ENCODE results near the gene SLC51A. TPM values are rescaled to one million over a fixed set of nuclear protein-coding genes. Genes with fewer than 3 reads are reported as not detected.
"Not testable (repeated sequence)": the region's sequence is repeated elsewhere in the genome, so short reads cannot be mapped to it uniquely, and the experiment has no call there.

The SLC51A gene
- total RNA-seq, 2 experiments from 2014 or later, result not detected

- intact Hi-C loops (cut with micrococcal nuclease; ENCODE audit: unreplicated experiment), result no loop called here
- ChIA-PET POLR2A (interaction anchor here (0.5 to 0.7 kb wide), 3 partner anchors 123 to 1532 kb away, joined by 3 read pairs; no protein-coding TSS in a partner anchor), CTCF (ENCODE audit: unreplicated experiment) (no interaction called here)
- Histone ChIP-seq H2AFZ (ENCODE audit: low read length) (no peak overlapping the region), H4K20me1 (ENCODE audit: insufficient read depth, low read length) (no peaks in the 10 kb centered on the region), H3K9me2 (ENCODE audit: insufficient read depth, low read length) (no peaks in the 10 kb centered on the region), H3K27ac (ENCODE audit: low read depth, low read length, poor library complexity, severe bottlenecking) (no peak overlapping the region), H3K36me3 (ENCODE audit: insufficient read depth, low read length) (peaks cover 16% of the 10 kb centered on the region), H3K4me3 (ENCODE audit: low read depth, low read length, poor library complexity, severe bottlenecking) (no peak overlapping the region), H3K9me3 (ENCODE audit: low read length) (no peaks in the 10 kb centered on the region), H3K4me2 (ENCODE audit: low read length) (no peak overlapping the region), H3K4me1 (ENCODE audit: insufficient read depth, low read length, poor library complexity, severe bottlenecking) (no peaks in the 10 kb centered on the region), H3K79me2 (ENCODE audit: insufficient read depth, low read depth, low read length) (no peaks in the 10 kb centered on the region)
- no TSS peak for BruUV-seq (replicated peaks)
- DNase-seq (ENCODE audit: low spot score), result no peak
- TF ChIP-seq CTCF (conservative IDR thresholded peaks at IDR 0.05; ENCODE audit: low read length) (no peak), EZH2phosphoT487 (IDR thresholded peaks at IDR 0.05; ENCODE audit: borderline replicate concordance, low read depth, low read length) (no peak)
Observed at GRCh38 chr3:196238612-196239560, 22.6 kb downstream of the SLC51A start.

GRCh38 chr3:196240424-196240823 lies 24.1 kb downstream of the SLC51A start:
- Histone ChIP-seq H3K79me2 (ENCODE audit: insufficient read depth, low read depth, low read length) (no peaks in the 10 kb centered on the region), H3K4me1 (ENCODE audit: insufficient read depth, low read length, poor library complexity, severe bottlenecking) (no peaks in the 10 kb centered on the region), H3K9me2 (ENCODE audit: insufficient read depth, low read length) (no peaks in the 10 kb centered on the region), H3K4me2 (ENCODE audit: low read length) (no peak overlapping the region), H2AFZ (ENCODE audit: low read length) (no peak overlapping the region), H3K27ac (ENCODE audit: low read depth, low read length, poor library complexity, severe bottlenecking) (no peak overlapping the region), H3K4me3 (ENCODE audit: low read depth, low read length, poor library complexity, severe bottlenecking) (no peak overlapping the region), H4K20me1 (ENCODE audit: insufficient read depth, low read length) (no peaks in the 10 kb centered on the region), H3K9me3 (ENCODE audit: low read length) (no peaks in the 10 kb centered on the region), H3K36me3 (ENCODE audit: insufficient read depth, low read length) (peaks cover 16% of the 10 kb centered on the region)
- intact Hi-C loops (cut with micrococcal nuclease; ENCODE audit: unreplicated experiment), result no loop called here
- no peak for TF ChIP-seq EZH2phosphoT487 (IDR thresholded peaks at IDR 0.05; ENCODE audit: borderline replicate concordance, low read depth, low read length)
- TF ChIP-seq CTCF (conservative IDR thresholded peaks at IDR 0.05; ENCODE audit: low read length), result no peak
- ChIA-PET CTCF (ENCODE audit: unreplicated experiment) (no interaction called here), POLR2A (interaction anchor here (0.6 kb wide), 1 partner anchor 778 kb away, joined by 3 read pairs; no protein-coding TSS in a partner anchor)
- no TSS peak for BruUV-seq (replicated peaks)
- no peak for DNase-seq (ENCODE audit: low spot score)

GRCh38 chr3:196241704-196242103 lies 25.4 kb downstream of the SLC51A start:
- CTCF ChIA-PET (ENCODE audit: unreplicated experiment), result no interaction called here
- Histone ChIP-seq H3K36me3 (ENCODE audit: insufficient read depth, low read length) (peaks cover 23% of the 10 kb centered on the region), H2AFZ (ENCODE audit: low read length) (no peak overlapping the region), H3K4me2 (ENCODE audit: low read length) (no peak overlapping the region), H3K9me3 (ENCODE audit: low read length) (no peaks in the 10 kb centered on the region), H3K4me1 (ENCODE audit: insufficient read depth, low read length, poor library complexity, severe bottlenecking) (no peaks in the 10 kb centered on the region), H3K27ac (ENCODE audit: low read depth, low read length, poor library complexity, severe bottlenecking) (no peak overlapping the region), H3K79me2 (ENCODE audit: insufficient read depth, low read depth, low read length) (no peaks in the 10 kb centered on the region), H4K20me1 (ENCODE audit: insufficient read depth, low read length) (no peaks in the 10 kb centered on the region), H3K9me2 (ENCODE audit: insufficient read depth, low read length) (no peaks in the 10 kb centered on the region), H3K4me3 (ENCODE audit: low read depth, low read length, poor library complexity, severe bottlenecking) (no peak overlapping the region)
- BruUV-seq (replicated peaks), result no TSS peak
- intact Hi-C loops (cut with micrococcal nuclease; ENCODE audit: unreplicated experiment), result no loop called here
- POLR2A ChIA-PET, result interaction anchor here (0.5 to 1.0 kb wide), 3 partner anchors 27 to 184 kb away, joined by 3 to 5 read pairs (median 5); no protein-coding TSS in a partner anchor
- TF ChIP-seq CTCF (conservative IDR thresholded peaks at IDR 0.05; ENCODE audit: low read length) (no peak), EZH2phosphoT487 (IDR thresholded peaks at IDR 0.05; ENCODE audit: borderline replicate concordance, low read depth, low read length) (no peak)
- no peak for DNase-seq (ENCODE audit: low spot score)

- intact Hi-C loops (cut with micrococcal nuclease; ENCODE audit: unreplicated experiment); CTCF ChIA-PET (ENCODE audit: unreplicated experiment): not testable (repeated sequence)
Observed at GRCh38 chr3:196244166-196244565, 27.8 kb downstream of the SLC51A start.

More at GRCh38 chr3:196244166-196244565, 27.8 kb downstream of the SLC51A start:
- H3K4me2 ChIP-seq (ENCODE audit: low read length); H2AFZ ChIP-seq (ENCODE audit: low read length); H3K9me2 ChIP-seq (ENCODE audit: insufficient read depth, low read length); H4K20me1 ChIP-seq (ENCODE audit: insufficient read depth, low read length); H3K27ac ChIP-seq (ENCODE audit: low read depth, low read length, poor library complexity, severe bottlenecking); H3K9me3 ChIP-seq (ENCODE audit: low read length); H3K4me3 ChIP-seq (ENCODE audit: low read depth, low read length, poor library complexity, severe bottlenecking); DNase-seq (ENCODE audit: low spot score); BruUV-seq (replicated peaks); H3K79me2 ChIP-seq (ENCODE audit: insufficient read depth, low read depth, low read length); POLR2A ChIA-PET; H3K4me1 ChIP-seq (ENCODE audit: insufficient read depth, low read length, poor library complexity, severe bottlenecking): not testable (repeated sequence)
- peaks cover 19% of the 10 kb centered on the region for H3K36me3 ChIP-seq (ENCODE audit: insufficient read depth, low read length)

All from OCI-LY7 (cell line).